ENCODE data around the gene CRADD. TPM values are rescaled to one million over a fixed set of nuclear protein-coding genes. Genes with fewer than 3 reads are reported as not detected.
"Not testable (repeated sequence)": the region's sequence is repeated elsewhere in the genome, so short reads cannot be mapped to it uniquely, and the experiment has no call there.

The CRADD gene
- total RNA-seq, 1 donor, result 12.5 TPM

- no peak overlapping the region for H3K4me3 ChIP-seq (ENCODE audit: low read depth, low read length)
- TF ChIP-seq CTCF (IDR thresholded peaks at IDR 0.05; ENCODE audit: insufficient read depth, low read depth, low read length), result no peak
- peak; percentile 98 for DNase-seq (ENCODE audit: low read depth)
These were observed 74.9 kb downstream of the CRADD start for GRCh38 chr12:93751864-93752610.

- DNase-seq (ENCODE audit: low read depth), result no peak
- TF ChIP-seq CTCF (IDR thresholded peaks at IDR 0.05; ENCODE audit: insufficient read depth, low read depth, low read length), result no peak
- no peak overlapping the region for H3K4me3 ChIP-seq (ENCODE audit: low read depth, low read length)
These were observed 76.1 kb downstream of the CRADD start for GRCh38 chr12:93753285-93753684.

GRCh38 chr12:93753838-93754429 is 76.8 kb downstream of the CRADD start:
- TF ChIP-seq CTCF (IDR thresholded peaks at IDR 0.05; ENCODE audit: insufficient read depth, low read depth, low read length), result no peak
- DNase-seq (ENCODE audit: low read depth), result no peak

GRCh38 chr12:93754859-93755258 is 77.7 kb downstream of the CRADD start:
- DNase-seq (ENCODE audit: low read depth); H3K4me3 ChIP-seq (ENCODE audit: low read depth, low read length): not testable (repeated sequence)

More at GRCh38 chr12:93753838-93754429, 76.8 kb downstream of the CRADD start:
- H3K4me3 ChIP-seq (ENCODE audit: low read depth, low read length), result no peak overlapping the region

GRCh38 chr12:93756288-93756687 is 79.1 kb downstream of the CRADD start:
- no peak for DNase-seq (ENCODE audit: low read depth)
- TF ChIP-seq CTCF (IDR thresholded peaks at IDR 0.05; ENCODE audit: insufficient read depth, low read depth, low read length), result no peak

DNA sequence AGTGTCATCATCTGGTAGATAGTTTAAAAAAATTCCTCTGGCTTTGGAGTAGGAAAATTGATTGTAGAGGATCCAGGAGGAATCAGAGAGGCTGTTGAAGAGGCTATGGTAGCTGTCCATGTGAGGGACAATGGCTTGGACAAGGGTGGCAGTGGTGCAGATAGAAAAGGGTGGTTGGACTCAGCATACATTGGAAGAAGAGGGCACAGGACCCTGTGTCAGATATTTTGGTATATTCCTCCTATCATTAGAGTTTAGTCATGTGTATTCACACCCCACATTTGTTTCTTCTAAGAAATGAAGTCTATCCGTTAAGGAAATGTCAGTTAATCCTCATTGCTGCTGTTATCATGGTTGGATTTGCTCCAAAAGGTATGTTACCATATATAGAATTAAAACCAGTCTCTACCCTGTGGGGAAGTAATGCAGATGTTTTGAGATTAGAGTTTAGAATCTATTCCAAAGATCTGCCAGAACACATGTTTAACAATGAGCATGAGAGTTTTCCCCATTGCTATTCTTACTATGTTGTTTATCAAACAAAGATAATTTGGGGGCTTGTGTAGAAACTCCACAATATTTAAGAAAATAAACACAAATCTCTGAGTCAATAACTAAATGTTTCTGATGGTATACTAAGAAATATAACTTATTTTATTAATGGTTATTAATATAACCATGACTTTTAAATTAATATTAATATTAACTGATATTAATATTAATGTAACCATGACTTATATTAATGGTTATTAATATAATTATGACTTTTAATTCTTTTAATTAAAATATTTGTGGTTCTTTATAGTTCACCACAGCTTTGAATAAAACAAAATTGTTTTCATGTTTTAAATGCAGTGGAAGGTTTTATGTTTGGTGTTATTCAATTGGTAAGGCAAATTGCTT is 80.9 kb downstream of the CRADD start:
- no peak for DNase-seq (ENCODE audit: low read depth)
- no peak overlapping the region for H3K4me3 ChIP-seq (ENCODE audit: low read depth, low read length)
- TF ChIP-seq CTCF (IDR thresholded peaks at IDR 0.05; ENCODE audit: insufficient read depth, low read depth, low read length), result no peak

More at GRCh38 chr12:93756288-93756687, 79.1 kb downstream of the CRADD start:
- no peak overlapping the region for H3K4me3 ChIP-seq (ENCODE audit: low read depth, low read length)
